Midbrain (tissue), 1 donor: Measurements from ENCODE around the gene MISP.

Source experiments
- DNase-seq: peaks from one replicate; lab custom pipeline; 2025; lab: John Stamatoyannopoulos, UW

The MISP gene

DNA sequence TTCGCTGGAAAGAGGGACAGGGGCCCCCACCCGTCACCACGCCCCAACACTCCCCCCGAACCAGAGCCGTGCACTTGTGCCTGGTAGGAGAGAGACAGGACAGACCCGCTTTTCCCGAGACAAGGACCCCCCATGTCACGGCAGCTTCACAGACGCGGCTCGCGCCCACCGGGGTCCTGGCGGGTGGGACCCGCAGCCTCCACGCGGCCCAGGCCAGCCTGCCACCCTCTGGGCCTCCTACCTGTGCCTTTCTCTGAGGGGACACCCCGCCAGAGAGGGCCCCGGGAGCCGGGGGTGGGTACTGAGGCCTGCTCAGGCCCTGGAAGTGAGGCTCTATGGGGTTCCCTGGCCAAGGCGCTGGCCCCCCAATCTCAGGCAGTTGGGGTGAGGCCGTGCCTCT, 4.0 kb upstream of the MISP start:
- DNase-seq: no peak

DNA sequence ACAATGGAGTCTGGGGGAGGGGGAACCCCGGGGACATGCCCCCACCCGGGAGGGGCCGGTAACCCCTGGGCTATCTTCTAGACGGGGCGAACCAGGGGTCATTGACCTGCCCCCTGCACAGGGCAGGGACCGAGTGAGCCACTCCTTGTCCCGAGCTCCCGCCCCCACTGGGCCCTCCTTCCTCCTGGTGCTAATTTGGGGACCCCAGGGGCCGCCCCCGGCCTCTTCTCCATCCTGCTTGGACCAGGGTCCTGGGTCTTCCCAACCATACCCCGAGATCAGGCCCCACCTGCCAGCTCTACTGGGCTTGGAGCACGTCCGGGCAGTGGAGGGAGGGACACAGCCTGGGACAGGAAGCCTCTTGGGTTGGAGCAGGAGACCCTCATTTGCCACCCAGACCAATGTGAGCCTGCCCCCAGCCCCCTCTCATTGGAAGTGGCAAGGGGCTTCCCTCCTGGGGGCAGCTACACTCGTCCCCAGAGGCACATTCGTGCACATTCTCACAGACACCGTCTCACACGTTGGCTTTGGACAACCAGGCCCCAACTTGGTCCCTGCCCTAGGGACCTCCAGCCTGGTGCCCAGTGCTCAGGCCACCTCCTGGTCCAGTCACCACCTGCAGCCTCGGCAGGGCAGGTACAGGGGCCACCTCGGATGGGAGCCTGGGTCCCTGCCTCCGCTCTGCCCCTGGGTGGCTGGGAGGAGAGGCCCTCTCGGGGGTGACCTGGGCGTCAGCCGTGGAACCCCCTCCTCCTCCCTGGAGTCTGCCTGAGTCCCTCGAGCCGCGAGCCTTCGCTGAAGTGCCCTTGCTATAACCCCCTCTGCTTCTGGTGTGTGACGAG, 3.3 kb upstream of the MISP start:
- DNase-seq: no peak

GRCh38 chr19:748274-748598, 2.7 kb upstream of the MISP start:
- no peak for DNase-seq

- no peak for DNase-seq
Measured at GRCh38 chr19:749811-750210, 1.1 kb upstream of the MISP start.

GRCh38 chr19:751501-752341, 809 bp downstream of the MISP start:
- no peak for DNase-seq

DNA sequence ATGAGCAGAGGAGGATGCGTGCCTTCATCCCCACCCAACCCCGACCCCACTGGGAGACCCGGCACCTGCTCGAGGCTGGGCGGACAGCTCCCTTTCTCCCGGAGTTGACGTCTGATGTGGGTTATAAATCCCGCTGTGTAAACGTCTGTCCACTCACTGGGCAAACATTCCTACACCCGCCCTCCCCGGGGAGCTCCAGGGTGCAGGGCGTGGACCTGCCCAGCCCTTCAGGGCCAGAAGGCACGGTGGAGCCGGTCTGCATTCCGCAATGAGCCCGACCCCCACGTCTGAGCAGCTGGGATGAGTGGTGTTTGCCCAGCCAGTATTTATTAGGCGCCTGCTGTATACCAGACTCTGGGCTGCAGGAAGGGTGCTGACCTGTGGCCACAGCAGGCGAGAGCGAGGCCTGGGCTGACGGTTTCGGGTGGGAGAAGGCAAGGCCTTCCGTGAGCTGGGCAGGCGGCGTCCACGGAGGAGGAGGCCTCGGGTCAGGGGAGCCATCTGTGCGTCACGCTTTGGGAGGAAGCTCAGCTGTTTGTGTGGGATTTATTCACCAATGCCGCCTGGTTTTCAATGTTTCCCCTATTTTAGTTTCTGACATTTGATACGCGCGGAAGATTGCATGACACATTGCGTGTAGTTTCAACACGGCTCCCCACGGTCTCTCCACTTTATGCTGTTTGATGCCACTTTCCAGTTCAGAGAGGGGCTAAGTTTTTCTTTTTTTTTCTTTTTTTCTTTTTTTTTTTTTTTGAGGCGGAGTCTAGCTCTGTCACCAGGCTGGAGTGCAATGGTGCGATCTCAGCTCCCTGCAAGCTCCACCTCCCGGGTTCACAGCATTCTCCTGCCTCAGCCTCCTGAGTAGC, 2.0 kb downstream of the MISP start:
- DNase-seq: no peak

- no peak for DNase-seq
Measured at GRCh38 chr19:754530-754929, 3.6 kb downstream of the MISP start.

DNA sequence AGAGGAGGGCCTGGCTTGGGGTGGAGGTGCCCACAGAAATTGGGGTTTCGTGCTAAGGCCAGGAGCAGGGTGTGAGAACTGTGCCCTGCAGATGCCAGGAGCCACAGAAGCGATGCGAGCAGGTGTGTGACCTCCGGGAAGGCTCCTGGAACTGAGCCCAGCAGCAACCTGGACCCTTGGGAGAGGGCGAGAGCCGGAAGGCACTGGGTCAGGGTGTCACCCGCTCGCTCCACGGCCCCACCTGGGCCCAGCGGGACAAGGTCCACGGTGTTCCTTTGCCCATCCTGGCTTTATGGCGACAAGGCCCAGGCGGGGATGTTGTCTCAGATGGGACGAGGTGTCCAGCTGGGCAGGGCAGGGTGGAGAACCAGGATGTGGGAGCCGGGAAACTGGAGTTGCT, 4.2 kb downstream of the MISP start:
- no peak for DNase-seq

DNA sequence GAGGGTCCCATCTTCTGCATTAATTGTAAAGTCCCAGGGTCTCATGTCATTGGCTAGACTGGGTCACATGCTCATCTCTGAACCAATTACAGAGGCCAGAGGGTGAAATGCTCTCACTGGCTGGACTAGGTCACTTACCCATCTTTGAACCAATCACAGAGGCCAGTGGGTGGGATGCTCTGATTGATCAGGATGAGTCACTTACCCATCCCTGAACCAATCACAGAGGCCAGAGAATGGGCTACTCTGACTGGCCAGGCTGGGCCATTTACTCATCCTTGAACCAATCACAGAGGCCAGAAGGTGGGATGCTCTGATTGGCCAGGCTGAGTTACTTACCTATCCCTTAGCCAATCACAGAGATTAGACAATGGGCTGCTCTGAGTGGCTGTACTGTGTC, 5.3 kb downstream of the MISP start:
- no peak for DNase-seq

GRCh38 chr19:756821-757688, 6.1 kb downstream of the MISP start:
- no peak for DNase-seq

GRCh38 chr19:757811-758668, 7.1 kb downstream of the MISP start:
- no peak for DNase-seq

DNA sequence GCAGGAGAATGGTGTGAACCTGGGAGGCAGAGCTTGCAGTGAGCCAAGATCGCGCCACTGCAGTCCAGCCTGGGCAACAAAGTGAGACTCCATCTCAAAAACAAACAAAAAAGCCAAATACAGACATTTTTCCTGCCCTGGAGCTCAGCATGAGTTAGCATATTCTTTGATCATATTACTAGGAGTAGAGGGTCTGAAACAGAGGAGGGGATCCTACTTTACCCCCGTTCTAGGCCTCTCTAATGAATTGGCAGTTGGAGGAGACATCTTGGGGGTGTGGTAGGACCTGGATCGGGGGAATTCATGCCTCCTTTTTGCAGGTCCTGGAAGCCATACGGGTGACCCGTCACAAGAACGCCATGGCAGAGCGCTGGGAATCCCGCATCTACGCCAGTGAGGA, 12.3 kb downstream of the MISP start:
- DNase-seq: no peak

DNA sequence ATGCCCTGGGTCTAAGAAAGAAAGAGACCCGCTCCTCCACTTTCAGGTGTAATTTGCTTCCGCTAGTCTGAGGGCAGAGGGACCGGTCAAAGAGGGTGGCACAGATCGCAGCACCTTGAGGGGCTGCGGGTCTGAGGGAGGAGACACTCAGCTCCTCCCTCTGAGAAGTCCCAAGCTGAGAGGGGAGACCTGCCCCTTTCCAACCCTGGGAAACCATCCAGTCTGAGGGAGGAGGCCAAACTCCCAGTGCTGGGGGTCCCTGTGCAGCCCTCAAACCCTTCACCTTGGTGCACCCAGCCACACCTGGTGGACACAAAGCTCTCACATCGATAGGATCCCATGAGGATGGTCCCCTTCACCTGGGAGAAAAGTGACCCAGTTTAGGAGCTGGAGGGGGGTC, 13.0 kb downstream of the MISP start:
- DNase-seq: no peak

- no peak for DNase-seq
Measured at GRCh38 chr19:764301-764700, 13.4 kb downstream of the MISP start.

DNA sequence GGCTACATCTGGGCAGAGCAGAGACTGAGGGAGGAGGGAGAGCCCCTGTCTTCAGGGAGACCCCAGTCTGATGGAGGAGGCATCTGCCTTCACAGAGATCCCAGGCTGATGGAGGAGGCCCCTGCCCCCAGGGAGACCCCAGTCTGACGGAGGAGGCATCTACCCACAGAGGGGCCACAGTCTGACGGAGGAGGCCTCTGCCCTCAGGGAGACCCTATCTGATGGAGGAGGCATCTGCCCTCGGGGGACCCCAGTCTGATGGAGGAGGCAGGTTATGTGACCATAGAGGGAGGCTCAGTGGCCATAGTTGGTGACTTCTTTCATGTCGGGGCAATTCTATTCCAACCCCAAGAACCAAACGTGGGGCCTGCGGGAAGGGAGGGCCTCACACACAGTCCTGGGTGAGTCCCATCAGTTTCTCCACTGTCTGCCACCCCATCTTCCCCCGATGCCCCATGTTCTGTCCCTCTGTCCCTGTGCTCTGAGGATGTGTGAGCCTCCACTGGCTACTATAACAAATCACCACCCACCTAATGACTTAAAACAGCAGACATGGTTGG, 14.3 kb downstream of the MISP start:
- no peak for DNase-seq

DNA sequence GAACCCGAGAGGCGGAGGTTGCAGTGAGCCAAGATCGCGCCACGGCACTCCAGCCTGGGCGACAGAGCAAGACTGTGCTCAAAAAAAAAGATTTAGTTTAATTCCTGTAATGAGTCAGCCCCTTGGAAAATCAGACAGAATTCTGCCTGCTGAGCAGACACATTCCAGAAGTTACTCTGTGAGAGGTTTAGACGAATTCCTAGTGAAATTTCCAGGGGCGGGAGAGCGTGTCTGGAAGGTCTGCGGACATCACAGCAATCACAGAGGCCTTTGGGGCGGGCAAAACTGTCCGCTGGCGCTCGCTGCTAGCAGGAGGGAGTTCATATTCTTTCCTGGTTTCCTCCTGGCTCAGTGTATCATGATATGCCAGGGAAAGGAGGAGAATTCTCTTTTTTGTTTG, 17.5 kb downstream of the MISP start:
- DNase-seq: no peak

DNA sequence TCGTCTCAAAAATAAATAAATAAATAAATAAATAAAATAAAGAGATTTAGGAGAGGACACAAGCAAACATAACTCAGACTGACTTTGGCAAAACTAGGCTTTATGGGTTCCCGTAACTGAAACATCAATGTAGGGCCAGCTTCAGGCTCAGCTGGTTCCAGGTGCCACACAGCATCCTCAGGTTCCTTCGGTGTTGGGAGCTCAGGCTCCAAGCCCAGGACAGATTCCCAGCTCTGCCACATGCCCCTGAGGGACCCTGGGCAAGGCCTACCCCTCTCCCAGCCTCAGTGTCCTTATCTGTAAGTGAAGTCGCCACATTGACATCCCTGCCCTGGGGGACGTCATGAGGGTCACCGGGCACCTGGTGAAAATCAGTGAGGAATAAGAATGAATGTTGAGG, 18.7 kb downstream of the MISP start:
- DNase-seq: no peak

- DNase-seq: no peak
Measured at GRCh38 chr19:771332-771785, 20.4 kb downstream of the MISP start.

- no peak for DNase-seq
Measured at GRCh38 chr19:772063-772462, 21.2 kb downstream of the MISP start.
